Measurements from ENCODE around the gene KRT2.

Gene KRT2

GRCh38 chr12:52643233-52644077 is 8.6 kb downstream of the KRT2 start:
- DNase-seq (ENCODE audit: low read depth in 1 of 2, low spot score in 1 of 2) = no peak

GRCh38 chr12:52641468-52641867 is 10.5 kb downstream of the KRT2 start:
- no peak for DNase-seq (ENCODE audit: low read depth in 1 of 2, low spot score in 1 of 2)

- no peak for DNase-seq (ENCODE audit: low read depth in 1 of 2, low spot score in 1 of 2)
Observed at GRCh38 chr12:52637299-52637698, 14.7 kb downstream of the KRT2 start.

- DNase-seq (ENCODE audit: low read depth in 1 of 2, low spot score in 1 of 2) = no peak
Observed at GRCh38 chr12:52636592-52637258, 15.3 kb downstream of the KRT2 start.

- DNase-seq (ENCODE audit: low read depth in 1 of 2, low spot score in 1 of 2) = no peak
Observed at GRCh38 chr12:52636189-52636588, 15.8 kb downstream of the KRT2 start.

GRCh38 chr12:52634266-52635056 is 17.6 kb downstream of the KRT2 start:
- no peak for DNase-seq (ENCODE audit: low read depth in 1 of 2, low spot score in 1 of 2)

GRCh38 chr12:52633383-52633782 is 18.6 kb downstream of the KRT2 start:
- no peak for DNase-seq (ENCODE audit: low read depth in 1 of 2, low spot score in 1 of 2)

- no peak for DNase-seq (ENCODE audit: low read depth in 1 of 2, low spot score in 1 of 2)
Observed at GRCh38 chr12:52632656-52633055, 19.4 kb downstream of the KRT2 start.

- no peak for DNase-seq (ENCODE audit: low read depth in 1 of 2, low spot score in 1 of 2)
Observed at GRCh38 chr12:52631676-52632459, 20.1 kb downstream of the KRT2 start.

GRCh38 chr12:52631264-52631663 is 20.7 kb downstream of the KRT2 start:
- no peak for DNase-seq (ENCODE audit: low read depth in 1 of 2, low spot score in 1 of 2)

- DNase-seq (ENCODE audit: low read depth in 1 of 2, low spot score in 1 of 2) = no peak
Observed at GRCh38 chr12:52630599-52631200, 21.3 kb downstream of the KRT2 start.

- no peak for DNase-seq (ENCODE audit: low read depth in 1 of 2, low spot score in 1 of 2)
Observed at GRCh38 chr12:52630008-52630500, 22.0 kb downstream of the KRT2 start.

GRCh38 chr12:52629281-52630007 is 22.6 kb downstream of the KRT2 start:
- DNase-seq (ENCODE audit: low read depth in 1 of 2, low spot score in 1 of 2) = no peak

- DNase-seq (ENCODE audit: low read depth in 1 of 2, low spot score in 1 of 2) = no peak
Observed at GRCh38 chr12:52628841-52629240, 23.2 kb downstream of the KRT2 start.

GRCh38 chr12:52628111-52628507 is 23.9 kb downstream of the KRT2 start:
- DNase-seq (ENCODE audit: low read depth in 1 of 2, low spot score in 1 of 2) = no peak

GRCh38 chr12:52627395-52628110 is 24.5 kb downstream of the KRT2 start:
- no peak for DNase-seq (ENCODE audit: low read depth in 1 of 2, low spot score in 1 of 2)

- DNase-seq (ENCODE audit: low read depth in 1 of 2, low spot score in 1 of 2) = no peak
Observed at GRCh38 chr12:52622349-52622748, 29.7 kb downstream of the KRT2 start.

- DNase-seq (ENCODE audit: low read depth in 1 of 2, low spot score in 1 of 2) = no peak
Observed at GRCh38 chr12:52618866-52619265, 33.1 kb downstream of the KRT2 start.

GRCh38 chr12:52618216-52618615 is 33.8 kb downstream of the KRT2 start, which contains the start of gene KRT73:
KRT73 (minus strand) TSS chr12:52618559; CDS start chr12:52618524, 35 bp downstream.
- no peak for DNase-seq (ENCODE audit: low read depth in 1 of 2, low spot score in 1 of 2)
